ENCODE data around the gene DONSON. TPM values are rescaled to one million over a fixed set of nuclear protein-coding genes. Genes with fewer than 3 reads are reported as not detected.
A peak's percentile ranks its signal among the peaks of the same experiment; 100 is the strongest.
"Not testable (repeated sequence)": the region's sequence is repeated elsewhere in the genome, so short reads cannot be mapped to it uniquely, and the experiment has no call there.

DONSON gene
- polyA plus RNA-seq (2011; rRNA removed) (12.7 and 19.4 TPM in 2 replicates), polyA minus RNA-seq (2011; rRNA and poly(A)+ RNA removed) (6.1 and 8.4 TPM in 2 replicates)

DNA sequence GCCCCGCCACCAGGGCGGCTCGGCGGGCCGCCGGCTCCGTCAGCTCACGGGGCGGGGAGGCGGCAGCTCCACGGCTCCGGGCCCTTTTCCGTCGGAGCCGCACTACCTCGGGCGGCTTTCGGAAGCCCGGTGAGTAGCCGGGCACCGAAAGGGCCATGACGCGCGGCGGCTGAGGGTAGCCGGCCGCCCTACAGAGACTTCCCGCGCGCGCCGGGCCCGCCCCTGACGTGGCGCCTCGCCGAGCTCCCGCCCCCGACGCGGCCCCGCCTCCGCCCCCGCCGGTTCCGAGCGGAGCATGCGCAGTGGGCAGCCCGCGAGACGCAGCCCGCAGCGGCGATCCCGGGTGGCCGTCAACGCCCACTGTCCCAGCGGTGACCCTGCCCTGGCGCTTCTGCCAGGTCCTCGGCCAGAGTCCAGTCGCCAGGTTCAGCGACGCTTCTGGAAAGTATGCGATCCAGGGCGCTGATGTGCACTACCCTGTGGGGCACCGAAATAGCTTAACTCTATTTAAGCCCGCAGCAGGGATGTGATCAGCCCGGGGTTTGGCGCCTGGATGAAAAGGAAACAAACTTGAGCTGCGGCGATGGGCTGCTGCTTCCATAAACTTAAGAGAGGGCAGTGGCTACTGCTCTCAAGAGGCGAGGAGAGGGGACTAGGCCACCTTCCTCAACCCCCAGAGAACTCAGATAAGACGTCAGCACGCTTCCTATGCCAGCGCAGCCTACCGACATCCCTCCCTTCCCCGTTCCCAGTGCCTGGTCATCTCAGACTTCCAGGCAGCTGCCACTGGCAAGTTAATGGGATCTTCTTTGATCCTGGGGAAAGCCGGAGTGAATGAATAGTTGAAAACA lies at the start of gene DONSON:
Gene DONSON (minus strand): TSS at position 200 of the 851 bp plus-strand sequence. CDS start 43 bp downstream, at position 157.
- POLR2A ChIA-PET: no interaction called here
- peak; percentile 19 for DNase-seq (ENCODE audit: low read depth)
- Histone ChIP-seq H3K4me3 (ENCODE audit: low read depth, low read length) (peak within 1 kb of the TSS; percentile 86), H3K27me3 (ENCODE audit: control insufficient read depth, insufficient read depth, low read length) (no peaks in the 10 kb centered on the region), H3K36me3 (ENCODE audit: control insufficient read depth, insufficient read depth, low read length) (no peaks in the 10 kb centered on the region)
- CTCF ChIA-PET: interaction anchor here (0.5 to 5.0 kb wide), 5 partner anchors 10 to 594 kb away, joined by 3 to 36 read pairs (median 5); no protein-coding TSS in a partner anchor
- no peak for TF ChIP-seq CTCF (IDR thresholded peaks at IDR 0.05; ENCODE audit: insufficient read depth, low read depth, low read length)

DNA sequence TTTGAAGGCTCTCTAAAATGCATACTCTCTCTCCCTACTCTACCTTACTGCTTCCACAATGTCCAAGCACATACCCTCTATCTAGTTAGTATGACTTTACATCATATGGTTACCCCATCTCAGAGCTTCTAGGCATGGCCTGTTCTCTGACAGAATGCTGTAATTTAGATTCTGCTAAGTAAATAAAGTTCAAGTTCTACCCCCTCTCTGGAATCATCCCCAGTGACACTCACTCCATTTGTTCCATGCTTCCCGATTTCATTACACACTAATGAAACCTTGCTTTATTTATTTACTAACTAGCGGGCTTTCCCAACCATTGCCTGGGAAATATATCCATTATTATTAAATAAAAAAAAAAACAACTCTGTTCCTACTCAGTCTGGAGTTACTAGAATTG lies 45.8 kb upstream of the DONSON start:
- Histone ChIP-seq H3K27me3 (ENCODE audit: control insufficient read depth, insufficient read depth, low read length) (no peaks in the 10 kb centered on the region), H3K36me3 (ENCODE audit: control insufficient read depth, insufficient read depth, low read length) (no peaks in the 10 kb centered on the region), H3K4me3 (ENCODE audit: low read depth, low read length) (no peak overlapping the region)
- no peak for TF ChIP-seq CTCF (IDR thresholded peaks at IDR 0.05; ENCODE audit: insufficient read depth, low read depth, low read length)
- ChIA-PET CTCF (no interaction called here), POLR2A (no interaction called here)
- DNase-seq (ENCODE audit: low read depth): no peak

GRCh38 chr21:33626151-33626550 lies 37.7 kb upstream of the DONSON start:
- H3K36me3 ChIP-seq (ENCODE audit: control insufficient read depth, insufficient read depth, low read length); H3K27me3 ChIP-seq (ENCODE audit: control insufficient read depth, insufficient read depth, low read length); DNase-seq (ENCODE audit: low read depth); H3K4me3 ChIP-seq (ENCODE audit: low read depth, low read length); POLR2A ChIA-PET: not testable (repeated sequence)
- CTCF ChIA-PET: interaction anchor here (1.2 to 2.7 kb wide), 2 partner anchors 20 to 21 kb away, joined by 3 to 15 read pairs; no protein-coding TSS in a partner anchor

- POLR2A ChIA-PET: no interaction called here
- CTCF ChIA-PET: interaction anchor here (1.9 kb wide), 1 partner anchor 16 kb away, joined by 5 read pairs; no protein-coding TSS in a partner anchor
Measured at GRCh38 chr21:33622253-33622652, 33.8 kb upstream of the DONSON start.

GRCh38 chr21:33619726-33620125 lies 31.2 kb upstream of the DONSON start:
- CTCF ChIA-PET: interaction anchor here (0.6 kb wide), 2 partner anchors 292 to 1052 kb away, joined by 3 read pairs; no protein-coding TSS in a partner anchor
- POLR2A ChIA-PET: no interaction called here
- no peak overlapping the region for H3K4me3 ChIP-seq (ENCODE audit: low read depth, low read length)
- no peak for TF ChIP-seq CTCF (IDR thresholded peaks at IDR 0.05; ENCODE audit: insufficient read depth, low read depth, low read length)
- H3K36me3 ChIP-seq (ENCODE audit: control insufficient read depth, insufficient read depth, low read length): peaks cover 2% of the 10 kb centered on the region
- no peaks in the 10 kb centered on the region for H3K27me3 ChIP-seq (ENCODE audit: control insufficient read depth, insufficient read depth, low read length)
- no peak for DNase-seq (ENCODE audit: low read depth)

More at GRCh38 chr21:33622253-33622652, 33.8 kb upstream of the DONSON start:
- Histone ChIP-seq H3K27me3 (ENCODE audit: control insufficient read depth, insufficient read depth, low read length) (no peaks in the 10 kb centered on the region), H3K4me3 (ENCODE audit: low read depth, low read length) (no peak overlapping the region), H3K36me3 (ENCODE audit: control insufficient read depth, insufficient read depth, low read length) (peaks cover 2% of the 10 kb centered on the region)
- no peak for TF ChIP-seq CTCF (IDR thresholded peaks at IDR 0.05; ENCODE audit: insufficient read depth, low read depth, low read length)
- no peak for DNase-seq (ENCODE audit: low read depth)

All from BJ (cell line).